ENCODE measurements around the gene LTC4S. TPM values are rescaled to one million over a fixed set of nuclear protein-coding genes. Genes with fewer than 3 reads are reported as not detected.
"Not testable (repeated sequence)": the region's sequence is repeated elsewhere in the genome, so short reads cannot be mapped to it uniquely, and the experiment has no call there.

LTC4S gene
- total RNA-seq, 1 donor from 2014 or later: 22.6 TPM

- TF ChIP-seq, protein P1, sequence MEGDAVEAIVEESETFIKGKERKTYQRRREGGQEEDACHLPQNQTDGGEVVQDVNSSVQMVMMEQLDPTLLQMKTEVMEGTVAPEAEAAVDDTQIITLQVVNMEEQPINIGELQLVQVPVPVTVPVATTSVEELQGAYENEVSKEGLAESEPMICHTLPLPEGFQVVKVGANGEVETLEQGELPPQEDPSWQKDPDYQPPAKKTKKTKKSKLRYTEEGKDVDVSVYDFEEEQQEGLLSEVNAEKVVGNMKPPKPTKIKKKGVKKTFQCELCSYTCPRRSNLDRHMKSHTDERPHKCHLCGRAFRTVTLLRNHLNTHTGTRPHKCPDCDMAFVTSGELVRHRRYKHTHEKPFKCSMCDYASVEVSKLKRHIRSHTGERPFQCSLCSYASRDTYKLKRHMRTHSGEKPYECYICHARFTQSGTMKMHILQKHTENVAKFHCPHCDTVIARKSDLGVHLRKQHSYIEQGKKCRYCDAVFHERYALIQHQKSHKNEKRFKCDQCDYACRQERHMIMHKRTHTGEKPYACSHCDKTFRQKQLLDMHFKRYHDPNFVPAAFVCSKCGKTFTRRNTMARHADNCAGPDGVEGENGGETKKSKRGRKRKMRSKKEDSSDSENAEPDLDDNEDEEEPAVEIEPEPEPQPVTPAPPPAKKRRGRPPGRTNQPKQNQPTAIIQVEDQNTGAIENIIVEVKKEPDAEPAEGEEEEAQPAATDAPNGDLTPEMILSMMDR (IDR thresholded peaks at IDR 0.05): no peak
- intact Hi-C loops (cut with DNase I): no loop called here
- Histone ChIP-seq H3K36me3 (peaks cover 92% of the 10 kb centered on the region), H3K27me3 (no peaks in the 10 kb centered on the region), H3K4me3 (no peak overlapping the region), H3K27ac (peak overlapping the region; percentile 6), H3K9me3 (no peaks in the 10 kb centered on the region), H3K4me1 (peaks cover 11% of the 10 kb centered on the region)
- no peak for ATAC-seq
- no peak for DNase-seq
These were observed 37.2 kb downstream of the LTC4S start for GRCh38 chr5:179830818-179831468.

- Histone ChIP-seq H3K36me3 (peaks cover 92% of the 10 kb centered on the region), H3K9me3 (no peaks in the 10 kb centered on the region), H3K4me1 (peaks cover 13% of the 10 kb centered on the region), H3K27ac (no peak overlapping the region), H3K4me3 (no peak overlapping the region), H3K27me3 (no peaks in the 10 kb centered on the region)
- ATAC-seq: no peak
- intact Hi-C loops (cut with DNase I): no loop called here
- DNase-seq: no peak
- TF ChIP-seq, protein P1 (IDR thresholded peaks at IDR 0.05): no peak
These were observed 38.4 kb downstream of the LTC4S start for GRCh38 chr5:179832039-179832745.

GRCh38 chr5:179833056-179833708, 39.4 kb downstream of the LTC4S start:
- TF ChIP-seq, protein P1 (IDR thresholded peaks at IDR 0.05): no peak
- Histone ChIP-seq H3K27me3 (no peaks in the 10 kb centered on the region), H3K27ac (no peak overlapping the region), H3K36me3 (peaks cover 92% of the 10 kb centered on the region), H3K4me1 (peaks cover 4% of the 10 kb centered on the region), H3K4me3 (no peak overlapping the region), H3K9me3 (no peaks in the 10 kb centered on the region)
- DNase-seq: no peak
- no peak for ATAC-seq
- intact Hi-C loops (cut with DNase I): no loop called here

GRCh38 chr5:179833709-179834070, 39.9 kb downstream of the LTC4S start:
- peaks cover 92% of the 10 kb centered on the region for H3K36me3 ChIP-seq
- TF ChIP-seq, protein P1 (IDR thresholded peaks at IDR 0.05): no peak
- intact Hi-C loops (cut with DNase I): no loop called here
- H3K27me3 ChIP-seq: no peaks in the 10 kb centered on the region
- no peak for DNase-seq
- H3K9me3 ChIP-seq: no peaks in the 10 kb centered on the region
- peaks cover 4% of the 10 kb centered on the region for H3K4me1 ChIP-seq
- no peak overlapping the region for H3K4me3 ChIP-seq
- no peak overlapping the region for H3K27ac ChIP-seq
- no peak for ATAC-seq

DNA sequence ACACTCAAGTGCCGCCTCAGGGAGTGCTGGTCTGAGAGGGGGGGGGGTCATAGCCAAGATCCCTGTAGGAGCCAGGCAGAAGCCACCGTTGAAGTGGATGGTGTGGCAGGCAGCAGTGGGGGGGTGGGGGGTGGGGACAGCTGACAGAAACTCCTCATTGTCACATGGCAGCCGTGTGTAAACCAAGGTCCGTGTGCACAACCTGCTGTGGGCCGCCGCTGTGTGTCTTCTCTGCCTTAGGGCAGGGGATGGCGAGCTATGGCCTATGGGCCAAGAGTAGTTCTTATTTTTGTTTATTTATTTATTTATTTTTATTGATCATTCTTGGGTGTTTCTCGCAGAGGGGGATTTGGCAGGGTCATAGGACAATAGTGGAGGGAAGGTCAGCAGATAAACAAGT, 40.3 kb downstream of the LTC4S start:
- Histone ChIP-seq H3K36me3 (peaks cover 89% of the 10 kb centered on the region), H3K9me3 (no peaks in the 10 kb centered on the region), H3K4me1 (peaks cover 4% of the 10 kb centered on the region), H3K27ac (no peak overlapping the region), H3K4me3 (no peak overlapping the region), H3K27me3 (no peaks in the 10 kb centered on the region)
- DNase-seq (no peak), ATAC-seq (no peak)
- intact Hi-C loops (cut with DNase I): no loop called here
- TF ChIP-seq, protein P1 (IDR thresholded peaks at IDR 0.05): no peak

- H3K27ac ChIP-seq; H3K4me1 ChIP-seq; H3K4me3 ChIP-seq; DNase-seq; H3K27me3 ChIP-seq; H3K9me3 ChIP-seq; ATAC-seq; intact Hi-C loops (cut with DNase I): not testable (repeated sequence)
- peaks cover 81% of the 10 kb centered on the region for H3K36me3 ChIP-seq
These were observed 41.1 kb downstream of the LTC4S start for GRCh38 chr5:179834871-179835270.

All from upper lobe of right lung (tissue), 1 donor.